ENCODE measurements around the gene RPL31. TPM values are rescaled to one million over a fixed set of nuclear protein-coding genes. Genes with fewer than 3 reads are reported as not detected.

Gene RPL31
- total RNA-seq, 1 experiment from 2014 or later, result 2,115 TPM

DNA sequence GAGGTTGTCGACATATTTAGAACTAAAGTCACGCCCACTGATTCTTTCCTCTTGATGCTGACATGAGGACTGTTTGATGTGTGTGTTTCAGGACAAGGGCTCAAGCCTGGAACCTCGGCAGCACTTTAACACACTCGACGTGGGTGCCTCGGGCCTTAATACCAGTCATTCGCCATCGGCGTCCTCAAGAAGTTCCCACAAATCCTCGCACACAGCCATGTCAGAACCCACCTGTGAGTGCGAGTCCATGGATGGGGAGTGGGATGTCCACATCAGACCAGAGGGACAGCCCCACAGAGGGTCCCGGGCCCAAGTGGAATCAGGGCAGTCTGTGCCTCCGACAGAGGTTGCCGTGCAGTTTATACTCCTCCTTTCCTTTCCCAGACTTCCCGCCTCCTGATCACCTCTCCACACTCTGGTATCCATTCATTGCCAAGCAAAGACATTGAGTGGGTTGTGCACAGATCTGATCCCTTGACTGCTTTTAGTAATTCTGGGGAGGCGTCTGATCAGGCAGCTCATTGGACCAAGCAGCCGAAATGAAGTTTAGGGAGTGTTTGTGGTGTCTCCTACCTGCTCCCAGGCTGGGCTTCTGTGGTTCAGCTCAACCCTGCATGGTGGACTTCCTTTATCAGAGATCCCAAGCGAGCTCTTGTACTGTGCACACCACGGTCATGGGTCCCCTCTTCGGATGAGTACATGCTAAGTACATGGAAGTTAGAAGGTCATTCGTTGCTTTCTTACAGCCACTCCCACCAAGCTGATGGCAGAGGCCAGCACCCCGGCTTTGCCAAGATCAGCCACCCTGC lies 27.2 kb upstream of the RPL31 start:
- no peak for DNase-seq (ENCODE audit: low read depth)

DNA sequence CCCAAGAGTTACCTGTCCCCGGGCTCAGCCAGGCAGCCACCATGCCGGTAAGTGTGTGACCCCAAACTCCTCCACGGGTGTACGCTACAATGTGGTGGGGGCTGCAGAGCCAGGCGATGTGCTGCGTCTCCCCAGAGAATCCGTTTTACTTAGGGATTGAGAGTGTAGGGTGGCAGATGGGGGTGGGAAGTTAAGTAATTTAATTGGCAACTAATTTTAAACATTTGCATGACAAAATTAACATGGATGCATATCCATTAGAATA lies 26.6 kb upstream of the RPL31 start:
- DNase-seq (ENCODE audit: low read depth), result no peak

DNA sequence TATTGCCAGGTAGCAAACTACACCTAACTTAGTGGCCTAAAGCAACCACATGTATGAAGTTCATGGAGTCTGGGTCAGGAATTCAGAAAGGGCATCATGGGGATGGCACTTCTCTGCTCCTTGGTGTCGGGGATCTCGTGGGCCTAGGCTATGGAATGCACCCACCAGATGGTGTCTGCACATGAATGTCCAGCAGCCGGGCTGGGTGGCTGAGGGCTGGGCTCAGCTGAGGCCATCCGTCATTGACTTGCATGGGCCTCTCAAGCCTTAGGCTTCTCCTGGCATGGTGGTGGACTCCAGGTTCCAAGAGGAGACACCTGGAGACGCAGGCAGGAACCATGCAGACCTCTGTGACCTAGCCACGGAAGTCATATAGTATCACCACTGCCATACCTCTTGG lies 26.0 kb upstream of the RPL31 start:
- no peak for DNase-seq (ENCODE audit: low read depth)

DNA sequence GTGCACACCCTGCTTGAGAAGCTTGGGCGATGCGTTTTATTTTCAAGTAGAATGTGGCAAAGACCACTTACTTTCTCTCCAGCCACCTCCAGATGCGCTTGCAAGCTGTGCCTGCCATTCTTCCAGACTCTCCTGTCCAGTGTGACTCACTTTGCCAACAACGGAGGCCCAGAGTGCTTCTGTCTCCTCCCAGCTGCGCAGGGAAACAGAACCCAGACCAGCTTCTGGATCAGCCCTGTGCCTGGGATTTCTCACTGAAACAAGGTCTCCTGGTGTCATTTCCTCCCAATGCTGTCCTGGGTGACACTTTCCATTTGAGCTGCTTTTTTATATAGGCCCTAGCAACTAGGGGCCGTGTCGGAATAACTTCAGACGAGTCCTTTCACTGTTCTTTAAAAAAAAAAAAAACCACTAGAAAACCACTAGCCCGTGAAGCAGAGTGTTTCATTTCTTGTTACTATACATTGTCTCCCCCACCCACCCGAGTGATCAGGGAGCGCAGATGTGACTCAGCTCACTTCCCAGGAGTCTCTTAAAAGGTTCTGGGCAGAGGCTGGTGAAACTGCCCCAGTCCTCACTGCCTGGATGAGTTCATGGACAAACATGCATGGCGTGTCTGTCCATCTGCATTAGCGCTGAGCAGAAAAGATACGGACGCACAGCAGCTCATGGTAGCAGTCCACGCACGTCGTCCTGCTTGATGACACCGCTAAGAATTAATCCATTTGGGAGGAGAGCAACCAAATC lies 25.3 kb upstream of the RPL31 start:
- peak; percentile 80 for DNase-seq (ENCODE audit: low read depth)

DNA sequence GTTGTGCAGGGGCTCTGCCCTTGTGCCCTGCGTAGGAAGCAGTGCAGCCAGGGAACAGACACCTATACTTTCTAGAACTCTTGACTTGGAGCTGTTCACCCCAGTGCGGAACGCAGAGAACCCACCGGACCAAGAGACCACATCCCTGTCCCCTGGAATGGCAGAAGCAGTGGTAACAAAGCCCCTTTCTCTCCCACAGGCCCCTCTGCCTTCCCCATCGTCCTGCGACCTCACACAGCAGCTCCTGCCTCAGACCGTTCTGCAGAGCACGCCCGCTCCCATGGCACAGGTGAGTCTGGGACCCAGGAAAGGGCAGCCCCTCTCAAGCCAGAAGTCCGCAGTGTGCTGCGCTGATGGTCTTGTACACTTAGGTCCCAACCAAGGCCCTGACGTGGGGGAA lies 24.6 kb upstream of the RPL31 start:
- DNase-seq (ENCODE audit: low read depth), result no peak

DNA sequence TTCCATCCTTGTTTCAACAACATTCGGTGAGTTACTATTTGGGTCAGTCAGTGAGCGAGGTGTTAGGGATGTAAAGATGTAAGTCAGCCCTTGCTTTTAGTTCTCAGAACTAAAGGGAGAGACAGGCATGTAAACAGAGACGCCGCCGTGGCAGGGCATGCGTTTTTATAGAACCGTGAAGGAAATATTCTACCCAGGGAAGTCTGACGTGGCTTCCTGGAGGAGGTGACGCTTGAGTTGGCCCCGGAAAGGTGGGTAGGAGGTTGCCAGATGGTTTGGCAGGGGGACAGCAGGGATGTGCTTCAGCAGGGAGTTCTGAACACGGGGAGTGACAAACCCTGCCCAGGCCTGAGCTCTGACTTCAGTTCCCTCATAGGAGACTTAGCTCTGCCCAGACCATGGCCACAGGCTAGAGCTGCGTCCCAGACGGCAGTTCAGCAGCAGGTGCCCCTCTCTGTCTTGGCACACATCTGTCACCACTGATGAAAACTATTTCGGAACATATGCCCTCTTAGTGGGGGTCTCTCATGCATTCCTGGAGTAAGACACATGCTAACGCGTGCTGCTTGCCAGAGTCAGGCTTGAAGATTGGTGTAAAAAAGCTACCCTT lies 23.4 kb upstream of the RPL31 start:
- DNase-seq (ENCODE audit: low read depth), result peak; percentile 80

DNA sequence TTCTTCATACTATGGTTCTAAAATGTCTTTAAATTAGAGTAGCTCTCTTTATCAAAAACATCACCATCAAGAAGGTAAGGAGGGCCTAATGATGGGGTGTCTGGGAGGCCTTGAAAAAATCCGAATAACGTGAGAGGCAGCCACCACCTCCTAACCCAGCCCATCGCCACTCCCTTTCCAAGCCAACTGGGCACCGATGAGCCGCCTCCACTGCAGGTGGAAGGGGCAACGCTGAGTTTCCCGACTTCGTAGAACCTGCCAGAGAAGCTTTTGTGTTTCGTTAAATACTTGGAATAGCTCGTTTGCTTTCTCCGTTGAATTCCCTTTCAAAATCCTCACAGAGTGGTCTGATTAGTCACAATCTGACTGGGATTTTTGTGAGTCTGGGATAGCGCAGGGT lies 22.0 kb upstream of the RPL31 start:
- no peak for DNase-seq (ENCODE audit: low read depth)

DNA sequence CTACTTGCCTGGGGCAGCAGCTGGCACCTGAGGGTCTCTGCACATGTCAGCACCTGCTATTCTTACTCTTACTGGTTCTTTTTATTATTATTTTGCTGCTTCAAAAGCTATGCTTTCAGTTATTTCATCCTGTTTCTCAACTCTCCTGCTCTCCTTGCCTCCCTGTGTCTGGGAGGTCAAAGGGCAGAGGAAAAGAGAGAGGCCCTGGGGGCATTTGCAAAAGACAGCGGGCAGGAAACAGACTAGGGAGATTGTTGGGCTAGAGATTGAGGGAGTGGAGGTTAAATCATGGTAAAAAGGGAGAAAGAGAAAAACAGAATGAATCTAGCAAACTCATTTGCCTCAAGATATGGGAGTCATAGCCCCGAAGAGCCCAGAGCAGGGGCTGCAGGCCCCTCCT lies 21.1 kb upstream of the RPL31 start:
- DNase-seq (ENCODE audit: low read depth), result no peak

DNA sequence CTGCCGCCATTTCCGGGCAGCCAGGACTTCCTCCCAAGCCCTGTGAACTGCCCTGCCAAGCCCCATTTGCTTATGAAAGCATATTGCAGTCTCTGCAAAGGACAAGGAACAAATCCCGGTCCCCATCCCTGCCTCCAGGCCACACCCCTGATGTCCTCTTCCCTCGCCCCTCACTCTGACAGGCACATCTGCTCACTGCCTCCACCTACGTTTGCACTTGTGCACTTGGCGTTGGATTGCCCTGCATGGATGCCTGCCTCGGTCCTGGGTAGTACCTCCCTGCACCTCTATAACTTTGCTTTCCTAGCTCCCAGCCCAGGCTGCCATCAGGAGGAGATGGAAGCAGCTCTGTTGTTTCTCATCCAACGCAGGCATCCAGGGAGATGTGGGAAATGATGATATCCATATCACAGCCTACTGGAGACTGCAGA lies 19.6 kb upstream of the RPL31 start:
- DNase-seq (ENCODE audit: low read depth), result no peak

DNA sequence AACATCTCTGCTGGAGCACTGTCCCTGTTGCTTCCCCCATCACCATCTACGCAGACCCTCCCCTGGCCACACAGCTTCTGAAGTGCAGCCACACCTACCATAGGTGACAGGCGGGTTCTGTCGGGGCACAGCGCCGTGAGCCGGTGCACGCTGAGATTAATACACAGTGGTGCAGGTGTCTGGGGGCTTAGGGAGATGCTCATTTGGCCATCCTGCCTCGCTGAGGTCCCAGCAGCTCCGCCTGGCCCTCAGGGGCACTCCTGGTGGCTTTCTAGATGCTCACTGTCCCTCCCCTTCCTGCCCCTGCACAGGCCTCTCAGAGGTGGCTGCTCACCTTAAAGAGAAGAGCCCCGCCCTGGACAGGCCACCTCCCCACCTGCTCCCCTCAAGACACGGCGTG lies 18.9 kb upstream of the RPL31 start:
- no peak for DNase-seq (ENCODE audit: low read depth)

DNA sequence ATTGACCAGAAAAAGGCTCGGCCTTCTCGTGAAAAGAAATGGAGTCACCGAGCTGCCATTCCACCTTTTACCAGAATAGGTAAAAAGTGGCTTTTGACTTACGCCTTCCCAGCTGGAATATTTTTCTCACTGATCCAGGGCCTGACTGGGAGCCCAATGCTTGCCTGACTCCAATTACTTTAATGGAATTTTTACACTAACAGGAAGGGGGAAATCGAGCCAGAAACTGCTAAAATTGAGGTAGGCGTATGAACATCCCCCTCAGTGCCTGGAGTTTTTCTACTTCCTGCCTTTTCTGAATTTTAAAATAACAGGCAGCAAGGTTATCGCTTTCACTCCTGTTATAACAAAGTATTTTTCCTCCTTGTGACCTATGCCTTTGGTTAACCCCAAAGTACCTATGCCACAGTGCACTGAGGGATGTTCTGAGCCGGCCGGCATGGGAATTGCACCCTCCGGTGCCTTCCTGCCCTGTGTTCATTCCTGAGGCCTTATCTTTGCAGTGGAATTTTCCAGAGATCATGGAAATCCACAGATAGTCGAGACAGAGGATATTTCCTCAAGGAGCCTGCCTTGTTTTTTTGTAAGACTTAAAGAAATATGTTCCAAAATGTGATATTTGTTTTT lies 18.3 kb upstream of the RPL31 start:
- no peak for DNase-seq (ENCODE audit: low read depth)

DNA sequence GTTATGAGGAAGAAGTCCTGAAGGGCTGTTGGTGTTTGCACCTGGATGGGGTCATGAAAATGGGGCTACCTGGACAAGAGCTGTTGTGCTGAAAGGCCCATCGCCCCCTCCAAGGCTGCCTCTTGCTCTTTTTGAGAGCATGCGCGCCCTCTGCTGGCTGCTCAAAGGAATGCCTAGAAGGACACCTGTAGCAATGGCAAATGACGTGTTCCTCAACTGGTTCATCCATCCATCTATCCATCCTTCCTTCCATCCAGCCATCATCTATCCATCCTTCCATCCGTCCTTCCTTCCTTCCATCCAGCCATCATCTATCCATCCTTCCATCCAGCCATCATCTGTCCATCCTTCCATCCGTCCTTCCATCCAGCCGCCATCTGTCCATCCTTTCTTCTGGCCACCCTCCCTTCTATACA lies 17.2 kb upstream of the RPL31 start:
- DNase-seq (ENCODE audit: low read depth), result peak; percentile 63

DNA sequence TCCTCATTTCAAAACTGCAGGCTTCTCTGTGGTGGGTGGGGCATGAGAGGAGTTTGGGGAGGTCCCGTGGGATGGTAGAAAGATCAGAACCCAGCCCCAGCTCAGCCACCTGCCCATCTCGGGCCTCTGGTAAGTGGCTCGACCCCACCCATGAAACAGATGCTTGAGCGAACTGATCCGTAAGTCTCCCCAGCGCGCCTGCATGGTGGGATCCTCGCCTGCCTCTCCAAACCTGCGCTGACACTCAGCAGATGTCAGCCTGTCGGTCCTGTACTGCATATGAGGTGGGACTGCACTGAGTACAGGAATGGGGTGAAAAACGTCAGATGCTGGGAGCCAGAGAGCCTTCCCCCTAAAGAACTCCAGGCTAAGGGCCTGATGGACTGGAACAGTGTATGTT lies 15.9 kb upstream of the RPL31 start:
- no peak for DNase-seq (ENCODE audit: low read depth)

DNA sequence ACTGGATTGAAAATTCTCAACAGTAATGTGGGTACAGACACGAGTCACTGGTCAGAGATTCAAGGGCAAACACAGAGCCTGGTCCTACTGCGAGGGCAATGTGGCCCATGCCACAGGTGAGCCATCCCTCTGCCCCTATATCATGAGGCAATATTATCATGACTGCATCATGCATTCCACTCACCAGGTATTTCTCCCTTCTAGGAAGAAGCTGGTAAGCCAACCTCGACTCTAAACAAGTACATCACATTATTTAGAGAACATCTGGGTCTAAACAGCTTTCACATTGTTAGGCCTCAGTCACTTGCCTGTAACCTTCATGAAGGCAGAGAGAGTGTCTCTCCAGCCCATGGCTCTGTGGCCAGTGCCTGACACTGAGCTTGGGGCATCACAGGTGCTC lies 14.6 kb upstream of the RPL31 start:
- DNase-seq (ENCODE audit: low read depth), result no peak

DNA sequence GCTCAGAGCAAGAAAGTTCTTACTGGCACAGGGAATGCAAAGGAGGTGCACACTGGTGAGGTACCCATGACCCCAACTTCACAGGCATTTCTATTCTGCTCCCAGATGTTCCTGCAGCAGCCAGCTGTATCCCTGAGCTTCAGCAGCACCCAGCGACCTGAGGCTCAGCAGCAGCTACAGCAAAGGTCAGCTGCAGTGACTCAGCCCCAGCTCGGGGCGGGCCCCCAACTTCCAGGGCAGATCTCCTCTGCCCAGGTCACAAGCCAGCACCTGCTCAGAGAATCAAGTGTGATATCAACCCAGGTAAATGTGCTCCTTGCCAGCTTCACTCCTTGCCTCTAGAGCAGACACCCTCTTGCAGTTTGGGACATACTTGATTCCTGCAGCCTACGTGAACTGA lies 14.1 kb upstream of the RPL31 start:
- no peak for DNase-seq (ENCODE audit: low read depth)

DNA sequence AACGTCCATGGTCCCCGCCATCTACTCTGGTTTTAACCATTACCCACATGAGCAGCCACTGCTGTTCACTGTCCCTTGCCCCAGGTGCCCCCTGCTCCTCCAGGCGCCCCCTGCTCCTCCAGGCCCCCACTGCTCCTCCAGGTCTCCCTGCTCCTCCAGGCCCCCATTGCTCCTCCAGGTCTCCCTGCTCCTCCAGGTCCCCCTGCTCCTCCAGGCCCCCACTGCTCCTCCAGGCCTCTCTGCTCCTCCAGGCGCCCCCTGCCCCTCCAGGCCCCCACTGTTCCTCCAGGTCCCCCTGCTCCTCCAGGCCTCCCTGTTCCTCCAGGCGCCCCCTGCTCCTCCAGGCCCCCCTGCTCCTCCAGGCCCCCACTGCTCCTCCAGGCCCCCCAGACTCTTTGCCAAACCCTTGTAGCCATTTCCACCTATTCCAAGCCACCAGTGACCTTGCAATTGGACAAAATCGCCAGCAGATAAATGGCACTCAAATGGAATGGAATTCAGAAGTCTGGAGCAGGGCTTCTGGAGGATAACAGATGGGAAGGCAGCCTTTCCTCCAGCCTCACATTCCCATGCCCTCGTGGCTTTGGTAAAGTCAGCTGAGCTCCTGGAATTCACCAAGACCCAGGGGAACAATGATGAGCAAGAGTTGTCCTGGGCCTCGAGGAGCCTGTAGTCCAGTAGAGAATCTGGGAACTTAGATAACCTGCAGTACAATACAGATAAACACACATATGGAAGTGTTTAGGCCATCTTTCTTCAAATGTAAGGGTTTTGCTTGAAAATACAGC lies 13.3 kb upstream of the RPL31 start:
- DNase-seq (ENCODE audit: low read depth), result no peak

DNA sequence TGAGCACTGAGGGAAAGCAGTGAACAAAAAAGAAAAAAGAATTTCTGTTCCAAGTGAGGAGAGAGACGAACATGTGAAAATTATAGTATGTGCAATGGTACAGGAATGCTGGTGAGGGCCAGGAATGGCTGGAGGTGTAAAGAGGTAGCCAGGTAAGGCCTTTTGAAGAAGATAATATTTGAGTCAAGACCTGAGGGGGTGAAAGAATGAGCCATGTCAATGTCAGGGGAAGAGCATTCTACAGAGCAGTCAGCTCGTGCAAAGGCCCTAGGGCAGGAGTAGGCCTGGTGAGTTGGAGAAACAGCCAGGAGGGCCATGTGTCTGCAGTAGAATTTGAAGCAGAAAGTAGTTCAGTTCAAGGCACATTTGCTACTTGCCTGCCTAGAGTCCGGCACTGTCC lies 12.4 kb upstream of the RPL31 start:
- no peak for DNase-seq (ENCODE audit: low read depth)

DNA sequence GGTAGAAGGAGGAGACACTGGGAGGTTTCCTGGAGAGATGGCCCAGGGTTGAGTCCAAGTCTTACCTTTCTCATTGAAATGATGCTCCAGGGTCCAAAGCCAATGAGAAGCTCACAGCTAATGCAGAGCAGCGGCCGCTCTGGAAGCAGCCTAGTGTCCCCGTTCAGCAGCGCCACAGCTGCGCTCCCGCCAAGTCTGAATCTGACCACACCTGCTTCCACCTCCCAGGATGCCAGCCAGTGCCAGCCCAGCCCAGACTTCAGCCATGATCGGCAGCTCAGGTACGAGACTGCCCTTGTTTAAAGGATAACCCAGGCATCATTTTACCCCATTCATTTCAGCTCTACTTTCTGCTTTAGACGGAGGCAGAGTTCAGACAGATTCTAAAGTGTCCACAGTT lies 11.9 kb upstream of the RPL31 start:
- DNase-seq (ENCODE audit: low read depth), result no peak

DNA sequence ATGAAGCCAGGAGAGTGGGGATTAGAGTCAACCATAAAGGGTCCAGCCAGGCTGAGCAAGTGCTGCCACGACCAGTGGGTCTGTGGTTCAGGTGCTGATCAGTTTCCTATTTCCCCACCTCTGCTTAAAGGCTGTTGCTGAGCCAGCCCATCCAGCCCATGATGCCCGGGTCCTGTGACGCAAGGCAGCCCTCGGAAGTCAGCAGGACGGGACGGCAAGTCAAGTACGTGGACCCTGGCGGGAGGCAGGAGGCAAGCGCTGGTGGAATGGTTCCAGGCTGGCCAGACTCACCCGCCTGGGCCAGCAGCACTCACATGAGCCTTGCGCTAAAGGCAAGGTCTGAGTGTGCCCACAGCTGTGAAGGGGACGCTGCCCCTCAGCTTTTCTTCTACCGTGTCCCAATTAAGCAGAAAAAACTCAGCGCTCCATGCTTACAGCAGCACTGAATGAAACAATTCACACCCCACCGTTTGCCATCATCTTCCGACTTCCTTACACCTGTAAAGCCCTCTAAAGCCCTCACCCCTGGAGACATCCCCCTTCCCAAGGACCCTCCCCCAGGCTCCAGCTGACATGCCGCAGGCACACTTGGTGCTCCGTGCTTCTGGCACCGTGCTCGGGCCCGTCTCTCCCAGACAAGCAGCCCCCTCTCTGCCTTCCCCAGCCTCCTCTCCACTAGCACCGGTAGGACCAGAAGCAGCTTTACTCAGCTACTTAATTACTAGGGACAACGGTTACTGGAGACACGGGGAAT lies 11.3 kb upstream of the RPL31 start:
- DNase-seq (ENCODE audit: low read depth), result no peak

DNA sequence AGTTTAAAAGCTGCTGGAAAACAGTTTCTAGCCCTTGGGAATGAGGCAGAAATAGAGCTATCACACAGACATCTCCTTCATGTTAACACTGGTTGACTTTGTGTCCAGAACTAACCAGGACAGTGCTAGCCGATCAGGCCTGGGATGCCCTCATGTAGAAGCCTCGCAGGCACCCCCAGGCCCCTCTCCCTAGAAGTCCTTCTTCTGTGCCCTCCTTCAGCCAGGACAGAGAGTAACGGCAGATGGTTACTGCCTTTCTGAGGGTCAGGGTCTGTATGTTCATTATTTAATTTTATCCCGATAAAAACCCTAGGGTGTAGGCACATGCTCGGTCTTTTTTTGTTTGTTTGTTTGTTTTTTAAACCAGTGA lies 10.7 kb upstream of the RPL31 start:
- no peak for DNase-seq (ENCODE audit: low read depth)

DNA sequence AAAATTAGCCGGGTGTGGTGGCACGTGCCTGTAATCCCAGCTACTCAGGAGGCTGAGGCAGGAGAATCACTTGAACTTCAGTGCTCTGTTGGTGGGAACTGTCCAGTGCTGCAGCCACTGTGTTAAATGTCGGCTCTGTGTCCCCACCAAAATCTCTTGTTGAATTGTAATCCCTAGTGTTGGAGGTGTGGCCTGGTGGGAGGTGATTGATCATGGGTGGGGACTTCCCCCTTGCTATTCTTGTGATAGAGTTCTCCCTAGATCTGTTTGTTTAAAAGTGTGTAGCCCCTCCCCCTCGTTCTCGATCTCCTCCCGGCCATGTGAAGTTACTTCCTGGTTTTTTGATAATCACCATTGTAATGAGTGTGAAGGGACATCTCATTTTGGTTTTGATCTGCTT lies 9.8 kb upstream of the RPL31 start:
- DNase-seq (ENCODE audit: low read depth), result no peak
